HG02571 (cell line): ENCODE measurements around the gene ABCC1.
"Not testable (repeated sequence)": the region's sequence is repeated elsewhere in the genome, so short reads cannot be mapped to it uniquely, and the experiment has no call there.

Source experiments
- ATAC-seq: cut with Tn5 transposase; IDR thresholded peaks from one replicate; pipeline ENCODE4 v1.9.1; 2021; ENCODE audit warnings: mild to moderate bottlenecking, moderate library complexity; ENCODE audit not compliant: unreplicated experiment

ABCC1 gene

DNA sequence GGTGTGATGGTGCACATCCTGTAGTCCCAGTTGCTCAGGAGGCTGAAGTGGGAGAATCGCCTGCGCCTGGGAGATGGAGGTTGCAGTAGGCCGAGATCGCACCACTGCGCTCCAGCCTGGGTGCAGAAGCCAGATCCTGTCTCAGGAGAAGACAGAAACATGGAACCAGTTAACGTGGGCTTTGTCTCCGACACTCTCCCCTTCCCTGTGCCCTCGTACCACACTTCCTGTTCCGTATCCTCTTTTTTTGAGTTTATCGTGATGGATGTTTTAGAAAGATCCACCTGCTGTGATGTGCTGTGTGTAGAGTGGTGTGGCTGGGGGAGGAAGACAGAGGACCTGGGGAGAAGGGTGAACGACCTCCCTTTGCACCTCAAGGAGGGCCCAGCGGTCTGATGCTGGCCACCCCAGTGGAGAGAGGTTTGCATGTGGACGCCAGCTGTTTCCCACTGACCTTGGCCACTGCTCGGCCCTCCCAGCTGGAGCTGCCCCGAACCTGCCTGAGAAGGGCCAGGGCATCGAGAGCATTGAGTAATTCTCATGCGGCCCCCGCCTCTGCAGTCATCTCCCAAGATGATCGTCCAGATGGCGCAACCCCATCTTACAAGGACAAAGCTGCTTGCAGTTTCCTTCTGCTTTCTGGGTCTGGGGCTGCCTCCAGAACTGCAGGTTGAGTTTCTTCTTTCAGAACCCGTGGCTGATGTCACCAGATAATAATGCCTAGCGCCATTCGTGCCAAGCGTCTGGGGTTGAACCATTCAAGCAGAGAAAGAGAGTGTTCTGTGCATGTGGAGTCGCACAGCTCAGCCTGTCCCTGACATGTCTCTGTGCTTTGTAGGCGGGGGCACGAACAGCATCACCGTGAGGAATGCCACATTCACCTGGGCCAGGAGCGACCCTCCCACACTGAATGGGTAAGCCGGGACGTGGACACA, 126.3 kb downstream of the ABCC1 start:
- no peak for ATAC-seq

DNA sequence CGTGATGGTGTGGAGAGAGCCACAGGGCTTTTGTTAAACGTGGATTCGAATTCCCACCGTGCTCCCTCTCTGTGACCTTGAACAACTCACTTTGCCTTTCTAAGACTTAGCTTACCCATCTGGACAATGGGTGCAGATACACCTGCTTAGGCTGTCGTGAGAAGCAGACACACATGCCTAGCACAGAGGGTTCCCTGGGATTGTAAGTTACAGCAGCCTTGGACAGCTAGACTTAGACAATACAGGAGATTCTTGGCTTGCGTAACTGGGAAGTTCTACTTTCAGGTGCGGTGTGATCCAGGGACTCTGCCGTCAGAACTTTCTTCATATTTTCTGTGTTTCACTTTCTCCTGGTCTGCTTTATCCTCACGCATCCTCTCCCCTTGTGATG, 127.0 kb downstream of the ABCC1 start:
- ATAC-seq: no peak

DNA sequence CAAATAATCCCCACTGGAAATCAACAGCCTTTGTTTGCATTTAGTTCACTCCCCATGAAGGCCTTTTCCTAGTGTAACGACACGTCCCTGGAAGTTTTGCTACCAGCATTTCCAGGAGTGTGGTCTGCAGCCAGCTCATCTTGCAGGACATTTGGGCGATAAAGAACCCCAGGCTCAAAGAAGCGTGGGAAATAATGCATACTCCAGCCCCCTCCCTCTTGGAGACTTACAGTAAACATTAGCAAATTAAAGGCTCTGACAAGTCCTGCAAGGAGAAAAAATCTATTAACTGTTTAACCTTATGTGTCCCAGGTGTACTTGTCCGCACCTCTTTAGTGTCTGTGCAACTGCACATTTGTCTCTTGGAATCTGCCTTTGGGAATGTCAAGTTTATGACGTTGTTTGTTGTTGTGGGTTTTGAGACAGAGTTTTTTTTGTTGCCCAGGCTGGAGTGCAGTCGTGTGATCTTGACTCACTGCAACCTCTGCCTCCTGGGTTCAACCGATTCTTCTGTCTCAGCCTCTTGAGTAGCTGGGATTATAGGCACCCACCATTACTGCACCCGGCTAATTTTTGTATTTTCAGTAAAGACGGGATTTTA, 131.1 kb downstream of the ABCC1 start:
- no peak for ATAC-seq

DNA sequence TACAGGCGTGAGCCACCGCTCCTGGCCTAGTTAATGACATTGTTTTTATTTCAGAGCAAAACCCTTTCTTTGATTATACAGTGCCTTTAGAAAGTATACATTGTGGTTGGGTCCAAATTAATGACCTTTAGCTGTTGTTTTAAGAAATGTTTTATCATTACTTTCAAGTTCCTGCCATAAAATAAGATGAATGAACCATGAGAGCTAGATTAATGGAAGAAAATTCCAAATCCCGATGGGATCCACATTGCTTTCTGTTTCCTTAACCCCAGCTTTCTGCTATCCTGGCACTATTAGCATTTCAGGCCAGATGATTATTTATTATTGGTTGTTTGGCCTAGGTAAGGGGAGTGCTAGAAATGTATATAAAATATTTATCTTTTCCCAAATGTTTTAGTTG, 131.7 kb downstream of the ABCC1 start:
- no peak for ATAC-seq

DNA sequence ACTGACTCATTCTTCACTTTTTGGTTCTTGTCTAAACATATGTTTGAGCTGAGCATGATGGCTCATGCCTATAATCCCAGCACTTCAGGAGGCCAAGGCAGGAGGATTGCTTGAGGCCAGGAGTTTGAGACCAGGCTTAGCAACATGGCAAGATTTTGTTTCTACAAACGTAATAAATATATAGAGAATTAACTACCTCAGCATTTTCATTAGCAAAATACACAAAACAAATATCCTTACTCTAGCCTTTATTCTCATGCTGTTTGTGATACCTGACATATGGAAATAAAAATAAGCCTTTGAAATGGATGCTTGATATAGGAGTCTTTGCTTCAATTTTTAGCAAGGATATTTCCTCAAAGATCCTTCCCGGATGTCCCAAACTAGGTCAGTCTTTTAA, 132.8 kb downstream of the ABCC1 start:
- no peak for ATAC-seq

DNA sequence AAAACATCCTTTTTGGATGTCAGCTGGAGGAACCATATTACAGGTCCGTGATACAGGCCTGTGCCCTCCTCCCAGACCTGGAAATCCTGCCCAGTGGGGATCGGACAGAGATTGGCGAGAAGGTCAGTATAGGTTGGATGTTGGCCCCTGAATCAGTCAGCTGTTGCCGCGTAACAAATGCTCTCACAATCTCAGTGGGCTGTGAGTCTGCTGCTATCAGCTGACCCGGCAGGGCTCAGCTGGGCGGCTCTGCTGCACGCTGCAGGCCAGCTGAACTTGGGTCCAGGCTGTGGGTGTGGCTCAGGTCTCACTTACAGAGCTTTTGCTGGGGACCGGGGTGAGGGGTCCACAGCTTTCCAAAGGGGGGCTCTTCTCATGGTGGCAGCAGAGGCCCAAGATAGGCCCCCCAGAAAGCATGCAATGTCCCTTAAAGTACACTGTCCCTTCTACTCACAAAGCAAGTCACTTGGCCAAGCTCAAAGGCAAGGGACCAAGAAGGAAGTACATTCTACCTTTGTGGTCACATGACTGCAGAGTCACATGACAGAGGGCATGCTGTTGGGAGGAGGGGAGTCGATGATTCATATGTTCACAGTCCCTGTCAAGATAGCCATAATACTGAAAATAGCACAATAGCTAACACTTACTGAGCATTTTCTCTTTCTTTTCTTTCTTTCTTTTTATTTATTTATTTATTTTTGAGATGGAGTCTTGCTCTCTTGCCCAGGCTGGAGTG, 134.2 kb downstream of the ABCC1 start:
- no peak for ATAC-seq

DNA sequence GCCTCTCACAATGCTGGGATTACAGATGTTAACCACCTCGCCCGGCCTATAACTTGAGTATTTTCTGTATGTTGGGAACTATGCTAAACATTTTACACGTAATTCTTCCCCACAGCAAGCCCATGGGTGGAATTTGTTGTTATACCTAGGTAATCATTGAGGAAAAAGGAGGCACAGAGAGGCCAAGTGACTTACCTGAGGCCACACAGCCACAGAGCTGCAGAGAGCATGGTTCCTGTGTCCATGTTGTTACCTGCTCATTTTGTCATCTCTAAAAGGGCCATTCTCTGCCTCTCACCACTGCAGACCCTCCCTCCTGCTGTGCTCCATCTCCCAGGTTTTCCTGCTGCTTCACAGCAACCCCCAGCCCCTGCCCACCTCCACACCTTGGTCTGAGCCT, 135.5 kb downstream of the ABCC1 start:
- no peak for ATAC-seq

DNA sequence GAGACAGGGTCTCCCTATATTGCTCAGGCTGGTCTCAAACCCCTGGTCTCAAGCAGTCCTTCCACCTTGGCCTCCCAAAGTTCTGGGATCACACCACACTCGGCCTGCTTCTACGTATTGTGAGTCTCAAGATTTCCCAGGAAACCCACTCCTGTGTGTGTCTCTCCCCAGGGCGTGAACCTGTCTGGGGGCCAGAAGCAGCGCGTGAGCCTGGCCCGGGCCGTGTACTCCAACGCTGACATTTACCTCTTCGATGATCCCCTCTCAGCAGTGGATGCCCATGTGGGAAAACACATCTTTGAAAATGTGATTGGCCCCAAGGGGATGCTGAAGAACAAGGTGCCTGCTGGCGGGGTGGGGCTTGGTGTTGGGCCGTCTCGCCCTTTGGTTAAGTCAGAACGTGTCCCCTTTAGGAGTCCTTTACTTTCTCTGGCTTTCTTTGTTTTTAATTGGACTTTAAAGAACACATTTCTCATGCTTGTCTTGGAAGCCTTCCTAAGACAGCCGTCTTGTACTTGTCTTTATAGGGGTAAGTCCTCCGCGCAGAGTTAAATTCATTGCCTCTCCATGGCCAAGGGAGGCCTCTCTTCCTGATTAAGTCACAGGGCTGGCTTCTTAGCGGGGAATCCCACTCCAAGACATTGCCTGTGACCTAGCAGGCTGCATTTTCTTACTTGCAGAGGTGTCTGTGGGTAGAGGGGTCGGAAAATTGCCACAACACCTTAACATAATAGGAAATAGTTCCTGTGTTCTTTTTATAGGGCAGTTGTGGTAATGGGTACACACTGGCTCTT, 137.4 kb downstream of the ABCC1 start:
- no peak for ATAC-seq

DNA sequence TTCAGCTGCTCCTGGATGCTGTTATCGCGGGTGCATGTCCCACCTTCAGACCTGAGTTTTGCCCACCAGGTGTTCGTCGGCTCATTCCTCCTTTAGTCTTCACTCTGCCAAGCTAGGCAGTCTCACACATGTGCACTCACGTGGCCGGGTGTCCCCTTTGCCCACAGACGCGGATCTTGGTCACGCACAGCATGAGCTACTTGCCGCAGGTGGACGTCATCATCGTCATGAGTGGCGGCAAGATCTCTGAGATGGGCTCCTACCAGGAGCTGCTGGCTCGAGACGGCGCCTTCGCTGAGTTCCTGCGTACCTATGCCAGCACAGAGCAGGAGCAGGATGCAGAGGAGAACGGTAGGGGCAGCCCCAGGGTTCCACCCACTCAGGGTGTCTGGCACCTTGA, 140.8 kb downstream of the ABCC1 start:
- no peak for ATAC-seq

DNA sequence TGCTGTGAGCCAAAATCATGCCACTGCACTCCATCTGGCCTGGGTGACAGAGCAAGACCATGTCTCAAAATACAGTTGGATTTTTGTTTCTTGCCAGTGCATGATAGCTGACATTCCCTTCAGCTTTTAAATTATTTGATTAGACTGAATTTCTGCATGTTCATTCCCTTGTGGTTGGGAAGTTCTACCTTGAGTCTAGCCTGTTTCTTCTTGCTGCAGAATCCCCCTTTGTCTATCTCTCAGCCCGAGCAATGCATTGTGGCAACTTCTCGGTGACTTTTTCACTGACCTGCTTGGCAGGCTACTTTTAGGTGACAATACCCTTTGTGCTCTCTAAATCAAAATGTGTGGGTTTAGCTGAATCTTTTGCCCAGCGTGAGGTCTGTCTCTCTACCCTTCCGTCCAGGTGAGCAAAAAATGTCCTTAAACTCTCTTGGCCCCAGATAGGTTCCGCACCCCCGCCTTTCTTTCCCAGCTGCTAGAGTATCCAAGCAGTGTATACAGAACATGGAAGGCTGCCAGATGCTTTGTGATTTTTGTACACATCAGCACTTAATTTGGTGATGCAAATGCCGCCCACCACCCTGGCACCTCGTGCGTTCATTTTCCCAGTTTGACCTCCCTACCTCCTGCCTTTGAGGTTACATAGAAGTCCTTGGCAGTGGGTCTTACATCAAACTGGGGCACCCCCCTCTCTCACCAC, 143.7 kb downstream of the ABCC1 start:
- ATAC-seq: no peak

DNA sequence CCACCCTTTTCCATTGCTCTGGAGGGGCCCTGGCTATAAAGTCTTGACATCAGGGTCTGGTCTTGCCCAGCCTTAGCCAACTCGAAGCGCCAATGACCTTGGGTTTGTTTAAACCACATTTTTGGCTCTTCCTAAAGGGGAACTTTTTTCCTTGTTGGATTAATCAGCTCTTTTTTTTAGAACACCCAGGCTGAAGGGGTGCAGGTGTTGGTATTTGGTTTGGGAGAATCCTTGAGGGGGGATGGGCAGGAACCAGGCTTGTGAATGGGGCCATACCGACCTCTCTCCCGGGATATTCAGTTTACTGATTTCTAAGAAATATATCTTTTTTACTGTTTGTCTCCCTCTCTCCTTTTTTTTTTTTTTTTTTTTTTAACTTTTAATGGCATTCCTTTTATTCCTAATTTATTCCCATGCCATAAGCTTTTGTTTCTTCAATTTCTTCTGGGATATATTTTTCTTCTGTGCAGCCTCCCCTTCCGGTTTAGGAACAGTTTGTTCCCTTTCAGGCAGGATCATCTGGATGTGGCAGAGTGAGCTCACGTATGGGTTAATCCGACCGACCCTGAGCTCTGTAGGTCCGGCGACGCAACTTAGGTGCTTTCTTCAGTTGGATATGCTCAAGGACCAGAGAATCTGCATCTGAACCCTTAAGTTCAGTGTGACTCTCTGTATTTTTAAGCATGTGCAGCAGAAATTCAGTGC, 144.4 kb downstream of the ABCC1 start:
- ATAC-seq: no peak

DNA sequence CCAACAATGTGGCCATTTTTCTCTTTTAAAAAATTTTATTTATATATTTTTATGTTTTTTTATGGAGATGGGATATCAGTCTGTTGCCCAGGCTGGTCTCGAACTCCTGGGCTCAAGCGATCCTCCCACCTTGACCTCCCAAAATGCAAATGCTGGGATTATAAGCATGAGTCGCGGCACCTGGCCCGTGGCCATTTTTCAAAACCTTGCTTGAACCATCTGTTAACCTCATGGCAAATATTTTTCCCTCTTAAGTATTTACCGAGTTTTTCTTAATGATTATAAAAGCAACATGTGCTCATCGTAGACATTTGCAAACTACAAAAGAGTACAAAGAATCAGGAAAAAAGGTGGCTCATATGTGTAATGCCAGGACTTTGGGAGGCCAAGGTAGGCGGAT, 146.2 kb downstream of the ABCC1 start:
- no peak for ATAC-seq

DNA sequence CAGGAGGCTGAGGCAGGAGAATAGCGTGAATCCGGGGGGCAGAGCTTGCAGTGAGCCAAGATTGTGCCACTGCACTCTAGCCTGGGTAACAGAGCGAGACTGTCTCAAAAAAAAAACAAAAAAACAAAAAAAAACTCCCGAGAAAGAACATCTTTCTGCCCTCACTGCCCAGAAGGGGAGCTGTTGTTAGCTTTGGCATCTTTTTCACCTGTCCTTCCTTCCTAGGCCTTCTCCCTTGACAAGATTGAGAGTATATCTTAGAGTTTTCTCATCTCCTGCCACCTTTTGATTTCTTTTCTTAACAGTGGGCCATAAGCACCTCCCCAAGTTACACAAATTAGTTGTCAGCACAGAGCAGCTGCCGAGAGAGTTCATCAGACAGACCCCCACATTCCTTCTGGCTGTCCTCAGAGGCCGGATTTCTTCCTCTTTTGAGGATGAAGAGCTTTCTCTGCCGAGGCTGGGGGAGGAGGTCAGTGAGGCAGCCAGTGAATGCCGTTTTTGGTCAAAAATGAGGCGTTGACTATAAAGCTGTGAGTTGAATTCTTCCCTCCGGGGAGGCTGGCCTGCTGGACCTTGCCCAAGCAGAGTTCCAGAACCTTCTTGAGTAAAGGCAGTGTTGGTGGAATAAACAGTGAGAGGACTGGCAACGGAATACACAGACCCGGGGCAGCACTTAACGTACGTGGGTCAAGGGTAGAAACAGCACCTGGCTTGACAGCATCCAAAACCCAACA, 146.9 kb downstream of the ABCC1 start:
- no peak for ATAC-seq

DNA sequence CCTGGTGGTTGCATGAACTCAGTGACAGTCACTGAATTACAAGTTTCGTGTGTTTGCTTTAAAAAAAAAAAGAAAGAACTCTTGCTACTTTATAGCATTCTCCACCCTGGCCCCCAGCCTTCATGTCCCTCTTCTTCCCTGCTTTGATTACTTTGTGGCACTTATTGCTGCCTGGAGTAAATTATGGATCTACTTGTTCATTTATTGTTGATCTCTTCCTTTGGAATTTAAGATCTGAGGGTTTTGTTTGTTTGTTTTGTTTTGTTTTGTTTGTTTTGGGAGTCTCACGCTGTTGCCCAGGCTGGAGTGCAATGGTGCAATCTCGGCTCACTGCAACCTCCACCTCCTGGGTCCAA, 147.4 kb downstream of the ABCC1 start:
- no peak for ATAC-seq

DNA sequence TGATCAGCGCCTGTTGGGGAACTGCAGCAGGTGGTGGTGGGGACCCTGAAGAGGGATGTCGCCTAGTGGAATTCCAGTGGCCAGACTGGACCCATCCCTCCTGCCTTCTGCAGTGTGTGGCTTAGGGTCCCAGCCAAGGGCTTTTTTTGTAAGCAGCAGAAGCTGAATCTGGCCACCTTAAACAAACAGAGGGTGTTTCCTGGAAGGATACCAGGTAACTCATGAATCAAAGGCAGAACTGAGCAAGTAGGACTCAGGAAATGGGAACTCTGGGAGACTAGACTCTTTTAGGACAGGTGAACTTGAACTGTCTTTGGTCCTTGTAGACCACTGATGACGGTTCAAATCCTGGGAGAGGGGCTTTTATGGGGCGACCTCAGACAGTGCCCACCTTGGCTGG, 149.9 kb downstream of the ABCC1 start:
- ATAC-seq: no peak

DNA sequence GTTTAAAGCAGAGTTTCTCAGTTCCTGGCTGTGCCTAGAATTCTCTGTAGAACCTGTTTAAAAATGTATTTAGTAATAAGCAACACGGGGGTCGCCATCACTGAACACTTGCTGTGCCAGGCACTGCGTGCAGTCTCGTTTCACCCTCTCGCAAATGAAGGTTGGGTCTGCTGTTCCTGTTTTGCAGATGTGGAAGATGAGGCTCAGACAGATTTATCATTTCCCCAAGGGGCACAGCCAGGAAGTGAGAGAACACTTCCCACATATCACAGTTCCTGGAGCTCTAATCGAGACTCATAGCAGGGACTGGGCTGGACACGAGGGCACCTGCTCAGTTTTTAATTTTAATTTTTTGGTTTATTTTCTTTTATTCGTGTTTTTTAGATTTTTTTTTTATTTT, 151.2 kb downstream of the ABCC1 start:
- ATAC-seq: no peak

DNA sequence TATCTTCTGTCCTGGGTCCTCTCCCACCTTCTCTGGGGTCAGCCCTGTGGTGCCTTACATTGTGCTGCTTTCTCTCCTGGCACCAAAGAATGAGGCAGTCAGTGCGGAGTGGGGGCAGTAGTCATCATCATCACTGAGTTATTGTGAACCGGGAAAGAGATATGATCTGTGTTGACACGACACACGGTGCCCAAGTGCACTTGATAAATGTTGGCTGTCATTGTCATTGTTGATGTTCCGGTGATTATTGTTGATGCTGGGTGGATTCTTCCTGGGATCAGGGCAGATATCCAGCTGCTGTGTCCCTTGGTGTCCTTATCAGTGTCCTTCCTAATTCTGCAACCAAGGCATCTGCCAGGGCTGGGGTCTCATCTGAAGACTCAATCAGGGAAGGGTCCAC, 152.2 kb downstream of the ABCC1 start:
- no peak for ATAC-seq

DNA sequence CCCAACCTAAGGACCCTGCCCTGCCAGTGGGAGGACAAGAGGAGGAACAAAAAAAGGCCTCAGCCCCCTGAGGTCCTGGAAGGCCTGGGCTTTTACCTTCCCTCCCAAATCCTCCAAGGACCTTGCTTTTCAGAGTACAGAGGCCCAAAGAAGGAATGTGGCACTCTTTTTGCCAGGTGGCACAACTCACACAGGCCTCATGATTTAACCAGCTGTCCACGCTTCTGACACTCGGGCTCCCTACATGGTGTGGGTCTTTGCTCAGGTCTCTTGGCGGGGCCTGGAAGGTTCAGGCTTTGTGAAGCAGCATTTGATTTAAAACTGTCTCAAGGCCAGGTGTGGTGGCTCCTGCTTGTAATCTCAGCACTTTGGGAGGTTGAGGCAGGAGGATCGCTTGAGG, 153.3 kb downstream of the ABCC1 start:
- no peak for ATAC-seq

DNA sequence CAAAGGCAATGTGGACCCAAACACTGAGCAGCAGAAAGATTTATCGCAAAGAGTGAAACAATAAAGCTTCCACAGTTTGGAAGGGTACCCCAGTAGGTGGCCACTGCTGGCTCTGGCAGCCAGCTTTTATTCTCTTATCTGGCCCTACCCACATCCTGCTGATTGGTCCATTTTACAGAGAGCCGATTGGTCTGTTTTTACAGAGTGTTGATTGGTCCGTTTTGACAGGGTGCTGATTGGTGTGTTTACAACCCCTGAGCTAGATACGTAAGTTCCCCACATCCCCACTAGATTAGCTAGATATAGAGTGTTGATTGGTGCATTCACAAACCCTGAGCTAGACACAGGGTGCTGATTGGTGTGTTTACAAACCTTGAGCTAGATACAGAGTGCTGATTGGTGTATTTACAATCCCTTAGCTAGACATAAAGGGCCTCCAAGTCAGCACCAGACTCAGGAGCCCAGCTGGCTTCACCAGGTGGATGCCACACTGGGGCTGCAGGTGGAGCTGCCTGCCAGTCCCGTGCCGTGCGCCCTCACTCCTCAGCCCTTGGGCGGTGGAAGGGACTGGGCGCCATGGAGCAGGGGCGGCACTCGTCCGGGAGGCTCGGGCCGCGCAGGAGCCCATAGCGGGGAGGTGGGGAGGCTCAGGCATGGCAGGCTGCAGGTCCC, 154.9 kb downstream of the ABCC1 start:
- not testable (repeated sequence) for ATAC-seq
